ENCODE data around the gene GAREM1.

- TF ChIP-seq CEBPB (IDR thresholded peaks at IDR 0.05; ENCODE audit: low read depth, low read length): no peak
- no peak for TF ChIP-seq MAX (IDR thresholded peaks at IDR 0.05)
- TF ChIP-seq KDM1A (IDR thresholded peaks at IDR 0.05; ENCODE audit: borderline replicate concordance, low read length): no peak
- TF ChIP-seq CTCF (IDR thresholded peaks at IDR 0.05; ENCODE audit: control extremely low read depth in 1 of 3, insufficient read depth in 1 of 3, low read depth in 1 of 3, low read length in 3 of 3): no peak
- no peak for TF ChIP-seq ATF2 (IDR thresholded peaks at IDR 0.05; ENCODE audit: low read length)
- no peak for TF ChIP-seq BCL11A (IDR thresholded peaks at IDR 0.05; ENCODE audit: low read depth in 2 of 2, low read length in 2 of 2)
- TF ChIP-seq EZH2 (IDR thresholded peaks at IDR 0.05; ENCODE audit: low read depth, low read length, severe bottlenecking): no peak
- no peak for TF ChIP-seq SUZ12 (IDR thresholded peaks at IDR 0.05; ENCODE audit: low read length)
- TF ChIP-seq ATF3 (IDR thresholded peaks at IDR 0.05; ENCODE audit: insufficient read depth, low read depth, low read length): no peak
These were observed 52.5 kb downstream of the GAREM1 start for GRCh38 chr18:32418148-32418547.

Measured in H1 (cell line).